Measurements from ENCODE around the gene CDCA8.

DNA sequence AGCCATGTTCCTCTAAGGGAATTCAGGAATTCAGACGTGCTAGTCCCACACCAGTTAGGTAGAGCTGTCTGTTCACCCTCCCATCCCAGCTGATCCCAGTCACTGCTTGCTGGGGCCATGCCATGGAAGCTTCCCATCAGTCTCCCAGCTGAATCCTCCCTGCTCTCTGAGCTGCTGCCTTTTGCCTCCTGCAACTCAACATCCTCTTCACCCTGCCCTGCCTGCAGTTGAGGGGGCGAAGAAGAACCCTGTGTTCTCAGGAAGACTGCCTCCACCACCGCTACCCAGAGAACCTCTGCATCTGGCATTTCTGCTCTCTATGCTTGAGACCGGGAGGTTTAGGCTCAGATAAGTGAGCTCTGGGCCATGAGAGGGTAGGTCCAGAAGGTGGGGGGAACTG is 16.2 kb downstream of the CDCA8 start:
- TF ChIP-seq, protein P1, sequence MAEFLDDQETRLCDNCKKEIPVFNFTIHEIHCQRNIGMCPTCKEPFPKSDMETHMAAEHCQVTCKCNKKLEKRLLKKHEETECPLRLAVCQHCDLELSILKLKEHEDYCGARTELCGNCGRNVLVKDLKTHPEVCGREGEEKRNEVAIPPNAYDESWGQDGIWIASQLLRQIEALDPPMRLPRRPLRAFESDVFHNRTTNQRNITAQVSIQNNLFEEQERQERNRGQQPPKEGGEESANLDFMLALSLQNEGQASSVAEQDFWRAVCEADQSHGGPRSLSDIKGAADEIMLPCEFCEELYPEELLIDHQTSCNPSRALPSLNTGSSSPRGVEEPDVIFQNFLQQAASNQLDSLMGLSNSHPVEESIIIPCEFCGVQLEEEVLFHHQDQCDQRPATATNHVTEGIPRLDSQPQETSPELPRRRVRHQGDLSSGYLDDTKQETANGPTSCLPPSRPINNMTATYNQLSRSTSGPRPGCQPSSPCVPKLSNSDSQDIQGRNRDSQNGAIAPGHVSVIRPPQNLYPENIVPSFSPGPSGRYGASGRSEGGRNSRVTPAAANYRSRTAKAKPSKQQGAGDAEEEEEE (CRISPR knock-in tag; IDR thresholded peaks at IDR 0.05; ENCODE audit: borderline replicate concordance): no peak
- no peak for TF ChIP-seq SP4 (CRISPR knock-in tag; IDR thresholded peaks at IDR 0.05)

All from HepG2 (cell line).